Stimulated activated CD4-positive, alpha-beta T cell treated with anti-CD3 and anti-CD28 coated beads, Interleukin-2, amount 100 ng/mL, for 4 hours (primary cell): ENCODE measurements around the gene RNF5.
"Not testable (repeated sequence)": the region's sequence is repeated elsewhere in the genome, so short reads cannot be mapped to it uniquely, and the experiment has no call there.

Experiments used
- DNase-seq: peaks from one replicate; pipeline ENCODE4 v3.0.0-alpha.2; 2020; ENCODE audit warnings: low read depth

The RNF5 gene

GRCh38 chr6:32210191-32210601 lies 32.0 kb downstream of the RNF5 start:
- DNase-seq = no peak

DNA sequence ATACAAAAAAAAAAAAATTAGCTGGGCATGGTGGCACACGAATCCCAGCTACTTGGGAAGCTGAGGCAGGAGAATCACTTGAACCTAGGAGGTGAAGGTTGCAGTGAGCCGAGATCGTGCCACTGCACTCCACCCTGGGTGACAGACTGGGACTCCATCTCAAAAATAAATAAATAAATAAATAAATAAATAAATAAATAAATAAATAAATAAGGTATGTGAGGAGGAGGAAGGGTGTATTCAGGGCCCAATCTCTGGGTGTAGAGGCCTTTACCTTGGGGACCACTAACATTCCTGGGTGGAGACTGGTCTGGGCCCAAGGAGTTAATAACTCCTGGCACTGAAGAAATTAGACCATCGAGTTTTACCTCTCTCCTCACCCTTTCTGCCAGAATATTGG lies 33.2 kb downstream of the RNF5 start:
- DNase-seq = not testable (repeated sequence)

DNA sequence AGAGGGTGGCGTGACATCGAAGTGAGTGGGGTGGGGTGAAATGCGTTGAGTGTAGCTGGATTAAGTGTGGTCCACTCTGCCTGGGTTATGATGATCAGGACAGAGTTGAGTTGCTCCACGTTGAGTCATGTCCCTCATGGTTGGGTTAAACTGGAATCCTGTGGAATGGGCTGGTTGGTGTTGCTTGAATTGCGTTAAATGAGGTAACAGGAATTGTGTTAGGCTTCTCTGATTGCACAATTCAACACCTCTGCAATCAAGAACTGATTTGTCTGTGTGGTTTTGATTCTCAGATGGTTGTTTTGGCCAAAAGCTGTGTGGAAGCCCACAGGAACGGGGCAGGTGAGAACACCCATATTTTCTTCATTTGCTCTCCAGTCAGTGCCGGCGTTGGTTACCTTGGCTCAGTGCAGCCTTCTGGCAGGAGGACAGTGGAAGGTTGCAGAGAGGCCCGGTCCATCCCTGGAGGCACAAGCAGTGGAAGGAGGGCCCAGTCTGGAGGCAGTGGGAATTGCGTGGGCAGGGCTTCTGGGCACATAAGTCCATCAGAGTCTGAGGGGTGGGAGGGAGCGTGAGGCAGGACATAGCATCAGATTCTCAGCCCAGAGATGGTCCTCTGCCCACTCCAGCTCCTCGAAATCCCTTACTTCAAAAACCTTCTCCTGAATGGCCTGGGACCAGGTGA lies 34.0 kb downstream of the RNF5 start:
- DNase-seq = no peak

DNA sequence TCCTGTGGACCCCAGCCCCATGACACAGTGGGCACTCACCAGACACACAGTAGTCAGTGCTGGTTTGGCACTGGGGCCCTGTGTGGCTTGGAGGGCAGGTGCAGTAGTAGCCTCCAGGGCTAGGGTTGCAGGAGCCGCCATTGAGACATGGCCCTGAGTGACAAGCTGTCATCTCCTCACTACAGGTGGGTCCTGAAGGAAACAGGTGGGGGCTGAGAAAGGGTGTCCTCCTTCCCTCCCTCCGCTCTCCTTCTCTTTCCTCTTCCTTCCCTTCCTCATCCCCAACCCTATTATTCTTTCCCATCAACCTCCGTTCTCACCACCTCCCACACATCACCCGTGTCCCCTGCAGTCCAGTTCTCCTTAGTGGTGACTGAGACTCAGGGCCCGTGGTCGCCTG lies 35.4 kb downstream of the RNF5 start:
- no peak for DNase-seq

- DNase-seq = no peak
Measured at GRCh38 chr6:32214126-32214525, 35.9 kb downstream of the RNF5 start.

DNA sequence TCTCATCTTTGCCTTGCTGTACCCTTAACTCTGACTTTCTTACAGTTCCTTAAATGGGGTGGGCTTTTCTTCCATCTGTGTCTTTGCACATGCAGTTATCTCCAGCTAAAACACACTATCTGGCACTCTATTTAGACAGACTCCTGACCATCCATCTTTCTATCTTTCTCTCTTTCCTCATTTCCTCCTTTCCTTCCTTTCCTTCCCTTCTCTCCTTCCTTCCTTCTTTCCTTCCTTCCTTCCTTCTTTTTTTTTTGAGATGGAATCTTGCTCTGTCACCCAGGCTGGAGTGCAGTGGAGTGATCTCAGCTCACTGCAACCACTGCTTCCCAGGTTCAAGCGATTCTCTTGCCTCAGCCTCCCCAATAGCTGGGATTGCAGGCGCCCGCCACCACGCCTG lies 37.4 kb downstream of the RNF5 start:
- DNase-seq = no peak

DNA sequence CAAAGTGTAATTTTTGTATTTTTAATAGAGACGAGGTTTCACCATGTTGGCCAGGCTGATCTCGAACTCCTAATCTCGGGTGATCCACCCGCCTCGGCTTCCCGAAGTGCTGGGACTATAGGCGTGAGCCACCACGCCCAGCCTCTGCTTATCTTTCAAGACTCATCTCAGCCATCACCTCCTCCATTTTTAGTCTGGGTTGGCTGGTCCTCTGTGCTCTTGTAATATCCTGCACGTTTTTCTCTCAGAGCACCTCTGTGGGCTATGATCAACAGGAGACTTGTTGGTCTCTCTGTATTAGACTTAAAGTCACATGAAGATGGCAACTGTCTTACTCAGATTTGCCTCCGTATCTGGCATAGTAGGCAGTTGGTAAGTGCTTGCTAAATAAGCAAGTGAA lies 38.1 kb downstream of the RNF5 start:
- DNase-seq = no peak

DNA sequence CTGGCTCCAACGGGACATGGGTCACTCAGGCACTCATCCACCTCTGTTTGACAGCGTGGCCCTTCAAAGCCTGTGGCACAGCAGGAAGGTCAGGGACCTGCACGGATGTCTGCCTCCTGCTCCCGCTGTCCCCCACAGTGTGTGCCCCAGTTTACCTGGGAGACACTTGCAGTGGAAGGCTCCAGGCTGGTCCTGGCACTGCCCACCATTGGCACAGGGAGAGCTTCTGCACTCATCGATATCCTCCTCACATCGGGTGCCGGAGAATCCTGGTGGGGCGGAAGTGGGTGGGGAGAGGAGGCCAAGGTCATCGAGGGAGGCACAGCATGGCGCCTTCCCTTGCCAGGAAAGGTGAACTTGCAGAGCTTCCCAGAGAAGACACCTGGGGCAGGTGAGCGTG lies 38.8 kb downstream of the RNF5 start:
- DNase-seq = no peak

- DNase-seq = no peak
Measured at GRCh38 chr6:32218167-32218566, 40.0 kb downstream of the RNF5 start.

DNA sequence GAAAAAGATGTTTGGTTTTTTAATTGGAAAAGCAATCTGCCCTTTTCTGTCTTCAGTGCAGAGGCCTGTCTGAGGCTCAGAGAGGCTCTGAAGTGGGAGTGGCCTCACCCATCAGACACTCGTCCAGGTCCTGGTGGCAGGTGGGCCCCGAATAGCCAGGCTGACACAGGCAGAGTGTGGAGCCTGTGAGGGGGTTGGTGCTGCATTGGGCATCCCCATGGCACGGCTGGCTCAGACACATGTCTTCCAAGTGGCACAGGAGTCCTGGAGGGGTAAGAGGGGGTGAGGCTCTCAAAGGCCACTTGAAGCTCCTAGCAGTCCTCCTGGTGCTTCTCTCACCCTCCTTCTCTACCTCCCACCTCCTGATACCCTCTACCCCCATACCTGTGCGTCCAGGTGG lies 41.8 kb downstream of the RNF5 start:
- DNase-seq = no peak

- DNase-seq = no peak
Measured at GRCh38 chr6:32222333-32223230, 44.4 kb downstream of the RNF5 start.

DNA sequence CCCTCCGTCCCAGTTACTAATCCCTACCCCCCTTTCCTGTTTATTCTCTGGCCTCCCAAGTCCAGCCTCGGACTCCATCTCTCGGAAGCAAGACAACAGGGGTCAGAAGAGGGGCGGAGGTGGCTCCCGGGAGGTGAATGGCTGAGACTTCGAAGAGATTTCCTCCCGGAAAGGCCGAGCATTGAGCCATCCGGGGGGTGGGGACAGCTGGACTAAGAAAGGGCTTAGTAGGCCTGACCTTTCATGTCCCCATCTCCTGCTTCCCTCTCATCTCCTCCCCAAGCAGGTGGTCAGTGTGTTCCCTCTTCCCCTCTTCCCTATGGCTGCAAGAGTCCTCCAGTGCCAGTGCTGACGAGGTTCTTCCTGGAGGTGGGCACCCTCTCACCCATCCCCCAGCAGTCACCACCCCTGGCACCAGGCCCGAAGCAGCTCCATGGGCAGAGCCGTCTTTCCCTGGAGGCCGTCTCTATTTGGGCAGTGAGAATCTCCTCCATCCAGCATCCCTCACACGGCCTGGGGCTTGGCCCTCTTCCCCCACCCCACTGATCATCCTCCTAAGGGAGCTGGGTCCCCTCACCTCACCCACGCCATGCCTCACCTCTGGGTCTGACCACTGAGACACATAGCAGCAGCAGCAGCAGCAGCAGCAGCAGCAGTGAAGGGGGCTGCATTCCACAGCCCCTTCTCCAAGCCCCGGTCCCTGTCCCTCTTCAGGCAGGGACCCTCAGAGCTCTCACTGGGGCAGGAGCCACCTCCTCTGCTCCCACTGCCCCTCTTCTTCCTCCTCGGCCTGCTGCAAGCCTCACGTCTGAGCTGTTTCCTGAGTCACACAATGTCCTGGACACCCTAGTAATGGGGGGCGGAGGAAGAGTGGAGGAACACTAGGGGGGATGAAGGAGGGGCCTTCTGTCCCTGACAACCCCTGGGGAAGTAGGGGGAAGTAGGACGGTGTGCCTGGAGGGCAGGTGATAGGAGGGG lies 45.3 kb downstream of the RNF5 start, which contains the start of gene NOTCH4:
Gene NOTCH4, minus strand, starts transcription at position 810 of the 978 bp plus-strand sequence. Its CDS starts 139 bp downstream, at position 671.
- no peak for DNase-seq

DNA sequence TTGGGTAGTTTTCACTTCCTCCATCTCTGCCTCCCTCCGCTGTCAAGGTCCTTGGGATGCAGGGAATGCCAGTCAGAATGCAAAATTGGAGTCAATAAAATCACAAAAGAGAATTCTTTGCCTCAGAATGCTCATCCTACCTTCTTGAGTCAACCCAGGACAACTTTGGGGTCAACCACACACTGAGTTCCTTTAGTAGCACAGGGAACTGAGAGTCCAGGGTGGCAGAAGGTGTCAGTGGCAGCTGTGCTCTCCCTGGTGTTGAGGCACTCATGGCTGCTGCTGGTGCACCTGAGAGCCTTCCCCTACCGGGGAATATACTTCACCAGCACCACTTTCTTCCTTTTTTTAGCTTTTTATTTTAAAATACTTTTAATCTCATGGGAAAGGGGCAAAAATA lies 46.5 kb downstream of the RNF5 start:
- DNase-seq = no peak

- no peak for DNase-seq
Measured at GRCh38 chr6:32226434-32226833, 48.2 kb downstream of the RNF5 start.
